Measurements from ENCODE around the gene EYS.
A peak's percentile ranks its signal among the peaks of the same experiment; 100 is the strongest.
"Not testable (repeated sequence)": the region's sequence is repeated elsewhere in the genome, so short reads cannot be mapped to it uniquely, and the experiment has no call there.

EYS gene

DNA sequence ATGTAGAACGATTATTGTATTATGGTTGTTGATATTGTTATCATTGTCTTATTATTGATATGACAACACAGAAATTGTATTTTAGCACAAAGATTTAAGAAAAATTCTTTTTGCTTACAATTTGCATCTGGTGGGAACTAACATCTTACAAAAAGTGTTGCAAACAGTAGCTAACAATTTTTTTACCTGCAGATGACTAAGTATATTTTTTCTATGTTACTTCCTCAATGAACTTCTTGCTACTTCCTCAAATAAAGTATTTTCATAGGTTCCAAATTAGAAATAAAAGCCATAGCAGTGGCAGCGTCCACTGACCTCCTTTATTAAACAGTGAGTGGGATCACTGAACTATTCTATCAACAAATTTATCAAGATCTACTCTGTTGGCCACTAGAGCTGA, 1224.4 kb downstream of the EYS start:
- in situ Hi-C loops (cut with HindIII; ENCODE audit: low sequenced_read_pairs), result no loop called here
- no peak overlapping the region for H3K4me3 ChIP-seq (ENCODE audit: low read depth, low read length)
- DNase-seq (ENCODE audit: low read depth, low spot score), result no peak
- TF ChIP-seq, protein P1, sequence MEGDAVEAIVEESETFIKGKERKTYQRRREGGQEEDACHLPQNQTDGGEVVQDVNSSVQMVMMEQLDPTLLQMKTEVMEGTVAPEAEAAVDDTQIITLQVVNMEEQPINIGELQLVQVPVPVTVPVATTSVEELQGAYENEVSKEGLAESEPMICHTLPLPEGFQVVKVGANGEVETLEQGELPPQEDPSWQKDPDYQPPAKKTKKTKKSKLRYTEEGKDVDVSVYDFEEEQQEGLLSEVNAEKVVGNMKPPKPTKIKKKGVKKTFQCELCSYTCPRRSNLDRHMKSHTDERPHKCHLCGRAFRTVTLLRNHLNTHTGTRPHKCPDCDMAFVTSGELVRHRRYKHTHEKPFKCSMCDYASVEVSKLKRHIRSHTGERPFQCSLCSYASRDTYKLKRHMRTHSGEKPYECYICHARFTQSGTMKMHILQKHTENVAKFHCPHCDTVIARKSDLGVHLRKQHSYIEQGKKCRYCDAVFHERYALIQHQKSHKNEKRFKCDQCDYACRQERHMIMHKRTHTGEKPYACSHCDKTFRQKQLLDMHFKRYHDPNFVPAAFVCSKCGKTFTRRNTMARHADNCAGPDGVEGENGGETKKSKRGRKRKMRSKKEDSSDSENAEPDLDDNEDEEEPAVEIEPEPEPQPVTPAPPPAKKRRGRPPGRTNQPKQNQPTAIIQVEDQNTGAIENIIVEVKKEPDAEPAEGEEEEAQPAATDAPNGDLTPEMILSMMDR (IDR thresholded peaks at IDR 0.05; ENCODE audit: low read depth, low read length), result no peak

DNA sequence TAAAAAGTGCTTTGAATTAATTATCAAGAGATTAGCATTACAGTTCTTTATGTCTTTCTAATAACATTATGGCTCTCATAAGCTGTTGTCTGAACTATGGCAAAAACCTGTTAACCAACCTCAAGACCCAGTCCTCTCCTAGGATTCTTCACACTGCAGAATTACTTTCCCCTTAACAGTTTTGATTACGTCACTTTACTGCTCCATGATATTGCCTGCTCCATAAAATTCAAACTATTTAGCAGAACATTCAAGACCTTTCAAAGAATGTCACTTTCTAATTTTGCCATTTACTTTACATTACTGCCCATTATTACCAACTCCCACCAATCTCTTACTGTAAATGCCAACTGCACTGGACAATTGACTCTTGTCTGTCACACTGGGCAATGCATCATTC, 1227.9 kb downstream of the EYS start:
- in situ Hi-C loops (cut with HindIII; ENCODE audit: low sequenced_read_pairs), result no loop called here
- TF ChIP-seq, protein P1 (IDR thresholded peaks at IDR 0.05; ENCODE audit: low read depth, low read length), result no peak
- H3K4me3 ChIP-seq (ENCODE audit: low read depth, low read length), result no peak overlapping the region
- no peak for DNase-seq (ENCODE audit: low read depth, low spot score)

DNA sequence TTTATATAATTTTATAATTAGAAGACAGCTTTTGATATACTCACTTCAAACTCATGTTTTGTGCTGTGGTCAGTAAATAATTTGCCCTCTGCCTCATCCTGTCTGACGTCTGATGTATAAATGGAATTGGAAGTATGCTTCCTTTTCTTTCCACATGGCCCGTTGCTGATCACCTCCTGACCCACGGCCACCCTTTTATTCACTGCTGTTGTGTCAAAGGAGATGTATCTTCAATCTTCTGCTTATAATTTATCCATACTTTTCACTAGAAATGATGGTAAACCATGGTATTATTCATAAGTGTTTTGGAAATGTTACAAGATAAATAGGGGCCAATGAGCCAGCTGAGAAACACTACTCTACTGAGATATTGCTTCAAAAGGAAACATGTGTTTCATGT, 1229.6 kb downstream of the EYS start:
- in situ Hi-C loops (cut with HindIII; ENCODE audit: low sequenced_read_pairs), result no loop called here
- peak; percentile 26 for DNase-seq (ENCODE audit: low read depth, low spot score)
- no peak overlapping the region for H3K4me3 ChIP-seq (ENCODE audit: low read depth, low read length)
- TF ChIP-seq, protein P1 (IDR thresholded peaks at IDR 0.05; ENCODE audit: low read depth, low read length), result no peak

DNA sequence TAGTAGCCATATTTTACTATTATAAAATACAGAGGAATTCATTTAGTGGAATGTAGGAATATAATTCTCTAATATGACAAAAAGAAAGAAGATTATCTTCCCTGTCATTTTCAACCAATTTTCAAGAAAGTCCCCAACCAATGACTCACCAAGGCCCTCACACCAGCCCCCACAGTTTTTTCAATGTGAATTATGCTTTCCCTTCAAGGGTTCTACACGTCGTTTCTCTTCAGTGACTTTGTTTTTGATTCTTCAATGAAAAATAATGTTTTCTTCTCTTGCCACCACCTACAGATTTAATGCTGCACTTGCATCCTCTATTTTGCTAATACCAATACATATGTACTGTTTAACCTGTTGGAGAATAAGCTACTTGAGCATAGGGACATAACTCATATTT, 1230.1 kb downstream of the EYS start:
- in situ Hi-C loops (cut with HindIII; ENCODE audit: low sequenced_read_pairs), result no loop called here
- TF ChIP-seq, protein P1 (IDR thresholded peaks at IDR 0.05; ENCODE audit: low read depth, low read length), result no peak
- no peak for DNase-seq (ENCODE audit: low read depth, low spot score)
- H3K4me3 ChIP-seq (ENCODE audit: low read depth, low read length), result no peak overlapping the region

DNA sequence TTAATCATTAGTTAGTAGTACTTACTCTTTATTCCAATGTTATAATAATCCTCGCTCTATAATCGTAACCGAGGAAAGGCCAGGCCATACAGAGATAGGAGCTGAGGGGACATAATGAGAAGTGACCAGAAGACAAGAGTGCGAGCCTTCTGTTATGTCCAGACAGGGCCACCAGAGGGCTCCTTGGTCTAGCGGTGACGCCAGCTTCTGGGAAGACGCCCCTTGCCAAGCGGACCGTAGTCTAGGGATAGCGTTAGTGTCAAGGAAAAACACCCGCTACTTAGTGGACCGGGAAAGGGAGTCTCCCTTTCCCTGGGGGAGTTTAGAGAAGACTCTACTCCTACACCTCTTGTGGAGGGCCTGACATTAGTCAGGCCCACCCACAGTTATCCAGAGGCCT, 1237.6 kb downstream of the EYS start:
- TF ChIP-seq, protein P1 (IDR thresholded peaks at IDR 0.05; ENCODE audit: low read depth, low read length), result peak; percentile 13
- in situ Hi-C loops (cut with HindIII; ENCODE audit: low sequenced_read_pairs); H3K4me3 ChIP-seq (ENCODE audit: low read depth, low read length); DNase-seq (ENCODE audit: low read depth, low spot score): not testable (repeated sequence)

DNA sequence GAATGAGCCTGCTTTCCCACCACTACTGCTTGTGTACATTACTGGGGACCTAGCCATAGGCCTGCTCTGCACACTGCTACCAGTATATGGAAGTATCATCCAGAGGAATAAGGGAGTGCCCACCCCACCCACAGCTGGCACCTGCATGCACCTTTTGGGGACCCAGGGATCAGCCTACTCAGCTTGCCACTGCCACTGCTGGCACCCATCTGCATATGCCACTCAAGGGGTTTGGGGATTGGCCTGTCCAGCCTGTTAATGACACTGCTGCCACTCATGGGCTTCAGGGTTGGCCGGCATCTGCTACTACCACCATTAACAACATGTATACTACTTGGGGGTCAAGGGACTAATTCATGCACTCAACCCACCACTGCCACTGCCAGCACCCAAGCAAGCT, 1239.4 kb downstream of the EYS start:
- no peak overlapping the region for H3K4me3 ChIP-seq (ENCODE audit: low read depth, low read length)
- in situ Hi-C loops (cut with HindIII; ENCODE audit: low sequenced_read_pairs), result no loop called here
- DNase-seq (ENCODE audit: low read depth, low spot score), result no peak
- TF ChIP-seq, protein P1 (IDR thresholded peaks at IDR 0.05; ENCODE audit: low read depth, low read length), result no peak

DNA sequence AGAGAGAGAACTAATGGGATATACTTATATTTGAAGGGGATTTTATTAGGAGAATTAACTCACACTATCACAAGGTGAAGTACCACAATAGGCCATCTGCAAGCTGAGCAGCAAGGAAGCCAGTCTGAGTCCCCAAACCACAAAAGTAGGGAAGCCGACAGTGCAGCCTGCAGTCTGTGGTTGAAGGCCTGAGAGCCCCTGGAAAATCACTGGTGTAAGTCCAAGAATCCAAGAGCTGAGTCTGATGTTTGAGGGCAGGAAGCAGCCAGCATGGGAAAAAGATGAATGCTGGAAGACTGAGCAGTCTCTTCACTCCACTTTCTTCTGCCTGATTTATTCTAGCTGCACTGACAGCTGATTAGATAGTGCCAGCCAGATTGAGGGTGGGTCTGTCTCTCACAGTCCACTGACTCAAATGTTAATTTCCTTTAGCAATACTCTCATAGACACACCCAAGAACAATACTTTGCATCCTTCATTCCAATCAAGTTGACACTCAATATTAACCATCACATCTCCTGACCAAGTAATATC, 1247.5 kb downstream of the EYS start:
- no peak for DNase-seq (ENCODE audit: low read depth, low spot score)
- H3K4me3 ChIP-seq (ENCODE audit: low read depth, low read length), result no peak overlapping the region
- in situ Hi-C loops (cut with HindIII; ENCODE audit: low sequenced_read_pairs), result no loop called here
- TF ChIP-seq, protein P1 (IDR thresholded peaks at IDR 0.05; ENCODE audit: low read depth, low read length), result no peak

DNA sequence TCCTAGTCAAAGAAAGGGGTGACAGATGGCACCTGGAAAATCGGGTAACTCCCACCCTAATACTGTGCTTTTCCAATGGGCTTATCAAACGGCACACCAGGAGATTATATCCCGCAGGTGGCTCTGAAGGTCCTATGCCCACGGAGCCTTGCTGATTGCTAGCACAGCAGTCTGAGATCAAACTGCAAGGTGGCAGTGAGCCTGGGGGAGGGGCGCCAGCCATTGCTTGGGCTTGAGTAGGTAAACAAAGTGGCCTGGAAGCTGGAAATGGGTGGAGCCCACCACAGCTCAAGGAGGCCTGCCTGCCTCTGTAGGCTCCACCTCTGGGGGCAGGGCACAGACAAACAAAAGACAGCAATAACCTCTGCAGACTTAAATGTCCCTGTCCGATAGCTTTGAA, 1258.9 kb downstream of the EYS start:
- H3K4me3 ChIP-seq (ENCODE audit: low read depth, low read length); in situ Hi-C loops (cut with HindIII; ENCODE audit: low sequenced_read_pairs); DNase-seq (ENCODE audit: low read depth, low spot score): not testable (repeated sequence)
